ENCODE results near the gene TCERG1L.

TCERG1L gene

GRCh38 chr10:131315344-131315743, 3.8 kb upstream of the TCERG1L start:
- no peak for DNase-seq (ENCODE audit: low spot score)

GRCh38 chr10:131314799-131315198, 3.3 kb upstream of the TCERG1L start:
- DNase-seq (ENCODE audit: low spot score): no peak

GRCh38 chr10:131314148-131314547, 2.6 kb upstream of the TCERG1L start:
- DNase-seq (ENCODE audit: low spot score): no peak

- DNase-seq (ENCODE audit: low spot score): no peak
These were observed 1.9 kb upstream of the TCERG1L start for GRCh38 chr10:131313377-131313776.

GRCh38 chr10:131312478-131312836, 936 bp upstream of the TCERG1L start:
- DNase-seq (ENCODE audit: low spot score): no peak

- no peak for DNase-seq (ENCODE audit: low spot score)
These were observed 190 bp downstream of the TCERG1L start for GRCh38 chr10:131311402-131311660.

GRCh38 chr10:131310551-131311401, 745 bp downstream of the TCERG1L start:
- DNase-seq (ENCODE audit: low spot score): no peak

GRCh38 chr10:131310142-131310541, 1.4 kb downstream of the TCERG1L start:
- DNase-seq (ENCODE audit: low spot score): no peak

- no peak for DNase-seq (ENCODE audit: low spot score)
These were observed 11.0 kb downstream of the TCERG1L start for GRCh38 chr10:131300508-131300907.

- DNase-seq (ENCODE audit: low spot score): no peak
These were observed 20.7 kb downstream of the TCERG1L start for GRCh38 chr10:131290781-131291180.

GRCh38 chr10:131288648-131289047, 22.9 kb downstream of the TCERG1L start:
- DNase-seq (ENCODE audit: low spot score): no peak

- DNase-seq (ENCODE audit: low spot score): no peak
These were observed 28.6 kb downstream of the TCERG1L start for GRCh38 chr10:131282961-131283360.

- DNase-seq (ENCODE audit: low spot score): no peak
These were observed 31.4 kb downstream of the TCERG1L start for GRCh38 chr10:131280101-131280500.

- DNase-seq (ENCODE audit: low spot score): no peak
These were observed 32.0 kb downstream of the TCERG1L start for GRCh38 chr10:131279516-131279915.

- no peak for DNase-seq (ENCODE audit: low spot score)
These were observed 33.6 kb downstream of the TCERG1L start for GRCh38 chr10:131277969-131278368.

- no peak for DNase-seq (ENCODE audit: low spot score)
These were observed 34.2 kb downstream of the TCERG1L start for GRCh38 chr10:131277278-131277677.

- no peak for DNase-seq (ENCODE audit: low spot score)
These were observed 35.8 kb downstream of the TCERG1L start for GRCh38 chr10:131275691-131276090.

GRCh38 chr10:131274883-131275282, 36.6 kb downstream of the TCERG1L start:
- DNase-seq (ENCODE audit: low spot score): no peak

GRCh38 chr10:131274133-131274880, 37.2 kb downstream of the TCERG1L start:
- no peak for DNase-seq (ENCODE audit: low spot score)

- no peak for DNase-seq (ENCODE audit: low spot score)
These were observed 38.0 kb downstream of the TCERG1L start for GRCh38 chr10:131273476-131273875.

GRCh38 chr10:131272897-131273451, 38.5 kb downstream of the TCERG1L start:
- DNase-seq (ENCODE audit: low spot score): no peak

- DNase-seq (ENCODE audit: low spot score): no peak
These were observed 39.6 kb downstream of the TCERG1L start for GRCh38 chr10:131271966-131272365.
